HEK293T (cell line): ENCODE results near the gene PDE7B.

Experiments used
- ELF4 ChIP-seq: fragments of 450-650 bp; IDR thresholded peaks from 2 replicates; pipeline ENCODE4 v1.6.1; 2017; ENCODE audit warnings: antibody characterized with exemption
- FOXA1 ChIP-seq: fragments of 450-650 bp; IDR thresholded peaks from 2 replicates; pipeline ENCODE4 v1.6.1; 2016; ENCODE audit warnings: mild to moderate bottlenecking
- FOXK2 ChIP-seq: fragments of 450-650 bp; IDR thresholded peaks from 2 replicates; pipeline ENCODE4 v1.6.1; 2016; ENCODE audit warnings: mild to moderate bottlenecking
- FOXM1 ChIP-seq: fragments of 450-650 bp; IDR thresholded peaks from 2 replicates; pipeline ENCODE4 v1.6.1; 2017; ENCODE audit warnings: mild to moderate bottlenecking, borderline replicate concordance
- HDGF ChIP-seq: fragments of 450-650 bp; IDR thresholded peaks from 2 replicates; pipeline ENCODE4 v1.6.1; 2017; ENCODE audit warnings: antibody characterized with exemption, borderline replicate concordance
- L3MBTL2 ChIP-seq: fragments of 450-650 bp; conservative IDR thresholded peaks from 2 replicates; pipeline ENCODE4 v1.6.1; 2016; ENCODE audit warnings: mild to moderate bottlenecking
- LEF1 ChIP-seq: fragments of 450-650 bp; IDR thresholded peaks from 2 replicates; pipeline ENCODE4 v1.6.1; 2017; ENCODE audit warnings: mild to moderate bottlenecking, borderline replicate concordance
- SP1 ChIP-seq: fragments of 450-650 bp; IDR thresholded peaks from 2 replicates; pipeline ENCODE4 v1.6.1; 2017
- TARDBP ChIP-seq: fragments of 450-650 bp; IDR thresholded peaks from 2 replicates; pipeline ENCODE4 v1.6.1; 2016
- TF ChIP-seq, protein P1 (sequence below): fragments of 450-650 bp; IDR thresholded peaks from 2 replicates; pipeline ENCODE4 v1.6.1; 2016

GRCh38 chr6:135910790-135911618, 59.5 kb downstream of the PDE7B start:
- TF ChIP-seq LEF1 (no peak), SP1 (no peak), ELF4 (no peak), L3MBTL2 (no peak), FOXM1 (no peak), FOXK2 (no peak), TARDBP (no peak), HDGF (no peak), FOXA1 (no peak)
- TF ChIP-seq, protein P1, sequence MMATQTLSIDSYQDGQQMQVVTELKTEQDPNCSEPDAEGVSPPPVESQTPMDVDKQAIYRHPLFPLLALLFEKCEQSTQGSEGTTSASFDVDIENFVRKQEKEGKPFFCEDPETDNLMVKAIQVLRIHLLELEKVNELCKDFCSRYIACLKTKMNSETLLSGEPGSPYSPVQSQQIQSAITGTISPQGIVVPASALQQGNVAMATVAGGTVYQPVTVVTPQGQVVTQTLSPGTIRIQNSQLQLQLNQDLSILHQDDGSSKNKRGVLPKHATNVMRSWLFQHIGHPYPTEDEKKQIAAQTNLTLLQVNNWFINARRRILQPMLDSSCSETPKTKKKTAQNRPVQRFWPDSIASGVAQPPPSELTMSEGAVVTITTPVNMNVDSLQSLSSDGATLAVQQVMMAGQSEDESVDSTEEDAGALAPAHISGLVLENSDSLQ: no peak
